ENCODE measurements around the gene U2AF2.
A peak's percentile ranks its signal among the peaks of the same experiment; 100 is the strongest.

U2AF2 gene

DNA sequence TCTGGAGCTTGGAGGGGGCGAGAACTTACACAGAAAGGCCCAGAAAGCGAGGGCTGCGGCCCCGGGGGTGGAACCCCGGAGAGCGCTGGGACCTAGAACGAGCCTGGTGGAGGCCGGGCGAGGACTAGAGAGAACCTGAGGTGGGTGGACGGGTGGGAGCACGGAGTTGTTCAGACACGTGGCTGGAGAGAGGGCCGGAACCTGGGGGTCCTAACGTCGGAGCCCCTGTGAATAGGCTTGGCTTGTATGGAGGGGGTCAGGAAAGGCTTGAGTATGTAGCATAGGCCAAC lies 11.0 kb upstream of the U2AF2 start:
- DNase-seq (ENCODE audit: low spot score) = no peak

DNA sequence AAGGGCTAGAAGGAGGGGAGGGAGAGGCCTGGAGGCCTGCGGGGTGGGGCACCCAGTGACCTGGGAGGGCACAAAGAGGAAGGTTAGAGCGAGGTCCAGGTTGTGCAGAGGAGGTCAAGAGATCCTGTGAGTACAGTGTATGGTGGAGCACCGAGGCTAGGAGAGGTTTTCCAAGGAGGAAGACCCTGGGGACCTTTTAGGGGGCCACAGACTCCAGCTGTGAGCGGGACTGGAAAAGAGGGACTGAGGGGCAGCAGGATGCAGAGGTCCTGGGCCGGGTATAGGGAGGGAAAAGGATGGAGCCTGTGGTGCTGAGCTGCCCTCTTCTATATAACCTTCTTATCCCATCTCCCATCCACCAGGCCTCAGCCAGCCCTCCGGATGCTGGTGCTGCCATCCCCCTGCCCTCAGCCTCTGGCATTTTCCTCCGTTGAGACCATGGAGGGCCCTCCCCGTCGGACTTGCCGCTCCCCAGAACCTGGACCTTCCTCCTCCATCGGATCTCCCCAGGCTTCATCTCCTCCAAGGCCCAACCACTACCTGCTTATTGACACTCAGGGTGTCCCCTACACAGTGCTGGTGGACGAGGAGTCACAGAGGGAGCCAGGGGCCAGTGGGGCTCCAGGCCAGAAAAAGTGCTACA lies 10.5 kb upstream of the U2AF2 start:
- no peak for DNase-seq (ENCODE audit: low spot score)

DNA sequence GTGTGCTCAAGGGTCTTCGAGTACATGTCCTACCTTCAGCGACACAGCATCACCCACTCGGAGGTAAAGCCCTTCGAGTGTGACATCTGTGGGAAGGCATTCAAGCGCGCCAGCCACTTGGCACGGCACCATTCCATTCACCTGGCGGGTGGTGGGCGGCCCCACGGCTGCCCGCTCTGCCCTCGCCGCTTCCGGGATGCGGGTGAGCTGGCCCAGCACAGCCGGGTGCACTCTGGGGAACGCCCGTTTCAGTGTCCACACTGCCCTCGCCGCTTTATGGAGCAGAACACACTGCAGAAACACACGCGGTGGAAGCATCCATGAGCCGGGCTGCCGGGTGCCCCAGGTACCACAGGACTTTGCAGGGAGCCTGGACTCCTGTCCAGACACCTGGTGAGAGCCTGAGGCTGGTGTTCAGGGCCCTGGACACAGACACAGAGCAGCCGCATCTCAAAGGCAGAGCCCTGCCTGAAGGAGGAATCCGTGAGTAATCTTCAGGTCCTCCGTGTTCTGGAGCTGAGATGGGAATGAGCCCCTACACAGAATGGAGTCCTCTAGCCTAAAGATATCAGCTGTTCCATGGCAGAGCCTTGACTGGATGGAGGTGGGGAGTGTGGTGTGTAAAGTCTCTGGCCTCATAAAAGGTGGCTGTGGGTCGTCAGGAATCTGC lies 9.9 kb upstream of the U2AF2 start:
- no peak for DNase-seq (ENCODE audit: low spot score)

DNA sequence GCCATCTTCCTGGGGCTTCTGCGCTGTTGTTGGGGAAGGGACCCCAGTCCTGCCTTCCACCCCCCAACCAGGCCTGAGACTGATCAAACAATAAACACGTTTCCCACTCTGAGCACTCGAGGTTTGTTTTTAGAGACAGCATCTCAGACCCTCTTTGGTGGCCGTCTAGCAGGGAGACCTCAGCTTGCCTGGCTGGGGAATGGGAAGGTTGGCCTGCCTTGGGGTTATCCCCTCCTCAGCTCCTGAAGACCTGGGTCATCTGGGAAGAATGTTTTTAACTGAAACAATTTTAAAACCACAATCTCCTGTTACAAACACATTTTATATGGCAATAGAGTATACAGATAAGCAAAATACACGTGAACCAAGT lies 9.3 kb upstream of the U2AF2 start:
- DNase-seq (ENCODE audit: low spot score) = no peak

DNA sequence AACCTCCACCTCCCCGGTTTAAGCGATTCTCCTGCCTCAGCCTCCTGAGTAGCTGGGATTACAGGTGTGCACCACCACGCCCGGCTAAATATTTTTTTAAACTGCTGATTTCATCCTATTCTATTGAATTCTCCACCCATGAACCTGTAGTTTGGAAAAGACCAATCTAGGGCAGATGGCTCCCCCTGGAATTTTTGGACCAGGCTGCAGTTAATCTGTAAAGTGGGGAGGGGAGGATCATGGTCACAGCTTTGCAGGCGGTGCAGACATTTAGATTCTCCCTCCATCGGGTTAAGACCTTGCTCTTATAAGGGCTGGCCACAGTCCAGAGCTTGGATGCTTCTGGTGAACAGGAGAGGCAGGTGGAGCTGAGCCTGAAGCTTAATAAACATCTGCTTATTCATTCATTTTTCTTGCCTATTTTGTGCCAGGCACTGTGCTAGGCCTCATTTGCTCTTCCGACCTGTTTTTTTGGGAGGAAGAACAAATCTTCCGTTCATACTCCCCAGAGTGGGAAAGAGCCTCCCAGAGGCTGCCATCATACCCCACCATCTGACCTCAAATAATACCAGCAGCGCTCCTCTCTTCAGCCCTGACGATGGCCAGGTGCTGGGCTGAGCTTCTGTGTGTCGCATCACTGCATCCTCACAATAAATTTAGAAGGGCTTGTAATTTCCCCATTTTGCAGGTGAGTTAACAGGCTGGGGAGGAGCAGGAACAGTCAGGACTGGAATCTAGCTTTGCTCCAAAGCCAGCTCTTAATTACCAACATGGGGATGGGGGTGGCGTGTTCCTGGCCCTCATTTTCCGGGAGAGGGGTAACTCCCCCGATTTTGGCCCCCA lies 7.7 kb upstream of the U2AF2 start:
- no peak for DNase-seq (ENCODE audit: low spot score)

DNA sequence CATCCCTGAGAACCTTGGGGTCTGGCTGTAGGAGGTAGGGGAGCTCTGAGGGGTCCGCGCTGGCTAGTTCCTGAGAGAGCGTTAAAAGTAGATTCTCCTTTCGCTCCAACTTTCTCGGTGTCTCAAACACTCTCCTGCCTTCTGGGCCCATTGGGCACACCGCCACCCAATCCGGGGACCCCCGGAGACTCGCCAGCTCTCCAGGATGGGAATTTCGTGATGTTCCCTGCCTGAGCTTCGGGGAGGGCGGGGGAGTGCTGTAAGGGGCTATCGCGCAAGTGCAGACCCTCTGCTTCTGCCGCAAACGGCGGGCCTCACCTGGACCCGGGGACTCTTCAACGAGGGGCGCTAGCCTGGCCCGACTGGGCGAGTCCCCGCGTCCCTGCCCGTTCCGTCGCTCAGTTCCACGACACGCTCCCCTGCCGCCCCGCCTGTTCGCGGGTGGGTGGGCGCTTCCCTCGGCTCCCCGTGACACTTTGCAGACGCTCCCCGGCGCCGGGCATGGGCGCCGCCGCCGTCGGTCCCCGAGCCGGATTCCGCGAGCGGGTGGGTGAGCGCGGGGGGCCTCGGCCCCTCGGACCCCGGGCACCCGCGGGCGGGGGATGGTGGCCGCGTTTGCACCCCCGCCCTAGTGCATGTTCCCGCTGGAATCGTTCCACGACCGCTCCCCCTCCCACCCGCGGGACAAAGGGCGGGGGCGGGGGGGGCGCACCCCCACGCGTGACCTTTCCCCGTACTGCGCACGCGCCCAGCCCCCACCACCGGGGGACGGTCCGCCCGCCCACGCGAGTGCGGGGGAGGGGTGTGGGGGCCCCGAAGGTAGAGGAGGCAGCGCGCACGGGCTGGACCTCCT lies 6.9 kb upstream of the U2AF2 start, which contains the start of gene CCDC106:
Gene CCDC106, plus strand, starts transcription at position 481 of the 853 bp plus-strand sequence. CDS start 835 bp downstream, outside the sequence.
- DNase-seq (ENCODE audit: low spot score) = peak; percentile 77

DNA sequence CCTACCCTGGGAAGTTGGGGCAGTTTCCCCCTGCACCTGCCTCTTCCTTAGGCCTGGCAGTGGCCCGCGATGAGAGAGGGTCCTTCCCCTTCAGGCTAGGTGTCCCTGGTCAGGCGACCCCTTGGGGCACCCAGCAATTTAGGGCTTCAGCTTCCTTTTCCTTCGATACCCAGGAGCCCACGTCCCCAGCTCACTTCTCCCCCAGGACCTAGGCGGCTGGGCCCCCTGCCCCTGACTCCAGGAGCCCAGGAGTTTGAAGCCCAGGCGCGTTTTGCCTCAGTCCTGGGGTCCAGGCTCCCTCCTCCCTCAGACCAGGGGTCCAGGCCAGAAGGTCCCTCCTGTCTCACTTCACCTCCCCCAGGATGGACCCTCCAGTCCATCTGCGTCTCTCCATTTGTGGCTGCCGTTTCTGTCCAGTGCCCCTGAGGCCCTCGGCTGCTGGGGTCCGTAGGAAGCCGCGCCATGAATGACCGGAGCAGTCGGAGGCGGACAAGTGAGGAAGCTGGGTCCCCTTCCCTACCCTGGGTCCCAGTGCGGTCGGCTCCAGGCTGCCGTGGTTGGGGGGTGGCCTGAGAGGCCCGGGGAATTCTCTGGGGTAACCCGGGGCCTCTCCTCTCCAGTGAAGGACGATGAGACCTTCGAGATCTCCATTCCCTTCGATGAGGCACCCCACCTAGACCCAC lies 6.1 kb upstream of the U2AF2 start:
- no peak for DNase-seq (ENCODE audit: low spot score)

DNA sequence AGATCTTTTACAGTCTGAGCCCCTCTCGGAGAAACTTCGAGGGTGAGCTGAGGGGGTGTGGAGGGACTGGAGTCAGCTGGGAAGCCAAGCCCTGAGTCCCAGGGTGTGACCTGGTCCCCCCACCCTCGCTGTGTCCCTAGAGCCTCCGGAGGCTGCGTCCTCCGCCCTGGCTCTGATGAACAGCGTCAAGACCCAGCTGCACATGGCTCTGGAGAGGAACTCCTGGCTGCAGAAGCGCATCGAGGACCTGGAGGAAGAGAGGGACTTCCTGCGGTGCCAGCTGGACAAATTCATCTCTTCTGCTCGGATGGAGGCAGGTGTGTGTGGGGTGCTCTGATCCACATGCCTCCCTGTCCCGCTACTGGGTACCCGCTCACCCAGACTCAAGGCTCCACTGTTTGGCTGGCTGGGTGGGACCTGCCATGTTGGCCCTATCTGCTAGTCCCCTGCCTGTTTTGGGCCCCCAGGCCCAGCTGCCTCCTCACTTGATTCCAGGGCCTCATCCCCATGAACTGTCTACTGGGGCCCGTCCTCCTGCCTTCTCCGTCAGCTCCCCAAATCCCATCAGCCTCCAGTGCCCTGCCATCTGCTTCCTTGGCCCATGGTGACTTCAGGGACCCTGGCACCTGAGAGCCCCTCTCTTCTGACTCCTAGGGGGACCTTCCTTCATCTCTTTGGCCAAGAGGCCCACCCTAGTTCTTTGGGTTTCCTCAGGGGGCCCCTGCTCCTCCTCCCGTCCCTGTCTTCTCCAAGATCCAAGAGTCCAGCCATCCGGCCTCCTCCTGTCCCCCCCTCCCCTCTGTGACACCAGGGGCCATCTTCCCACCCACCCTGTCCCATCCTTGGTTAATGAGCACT lies 5.3 kb upstream of the U2AF2 start:
- DNase-seq (ENCODE audit: low spot score) = no peak

DNA sequence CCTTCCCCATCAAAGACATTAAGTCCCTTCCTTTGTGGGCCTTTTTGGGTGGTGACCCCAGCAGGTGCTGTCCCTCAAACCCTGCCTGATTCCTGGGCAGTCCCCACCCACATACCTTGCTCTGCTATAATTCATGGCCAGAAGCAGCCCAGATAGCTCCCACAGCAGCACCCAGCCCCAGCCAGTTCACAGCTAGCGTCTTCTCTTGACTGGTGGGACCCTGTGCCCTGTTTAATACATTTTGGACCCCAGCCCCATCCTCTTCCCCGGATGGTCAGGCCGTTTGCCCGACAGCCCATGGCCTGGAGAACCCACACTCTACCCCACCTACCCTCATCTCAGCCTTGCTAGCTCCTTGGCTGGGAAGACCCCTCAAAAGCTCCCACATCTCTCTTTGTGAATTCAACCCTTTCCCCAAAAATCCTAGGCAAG lies 4.7 kb upstream of the U2AF2 start:
- no peak for DNase-seq (ENCODE audit: low spot score)

DNA sequence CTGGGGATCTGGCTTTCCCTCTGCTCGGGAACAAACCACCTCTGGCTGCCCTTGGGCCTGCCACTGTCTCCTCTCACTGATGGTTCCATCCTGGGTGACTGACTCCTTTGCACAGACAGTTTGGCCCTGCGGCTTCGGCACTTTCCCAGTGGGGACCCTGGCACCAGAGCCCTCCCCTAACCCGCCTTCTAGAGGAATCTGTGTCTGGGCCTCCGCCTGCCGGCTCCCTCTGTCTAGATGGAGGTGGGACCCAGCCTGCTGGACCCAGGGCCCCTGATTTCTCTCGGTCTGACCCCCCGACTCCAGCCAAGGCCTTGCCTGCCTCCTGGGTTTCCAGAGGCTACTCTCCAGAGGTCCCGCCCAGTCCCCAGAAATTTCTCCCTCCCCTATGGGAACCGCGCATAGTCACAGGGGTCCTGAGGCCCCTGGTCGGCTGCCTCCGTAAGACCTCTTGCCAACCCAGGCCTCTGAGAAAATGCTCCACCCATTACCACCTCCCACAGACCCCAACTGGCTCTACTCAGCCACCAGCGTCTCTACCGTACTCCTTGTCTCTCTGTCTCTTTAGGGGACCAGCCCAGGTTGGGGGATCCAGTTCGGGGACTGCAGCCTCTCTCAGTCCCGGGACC lies 4.1 kb upstream of the U2AF2 start:
- DNase-seq (ENCODE audit: low spot score) = no peak

DNA sequence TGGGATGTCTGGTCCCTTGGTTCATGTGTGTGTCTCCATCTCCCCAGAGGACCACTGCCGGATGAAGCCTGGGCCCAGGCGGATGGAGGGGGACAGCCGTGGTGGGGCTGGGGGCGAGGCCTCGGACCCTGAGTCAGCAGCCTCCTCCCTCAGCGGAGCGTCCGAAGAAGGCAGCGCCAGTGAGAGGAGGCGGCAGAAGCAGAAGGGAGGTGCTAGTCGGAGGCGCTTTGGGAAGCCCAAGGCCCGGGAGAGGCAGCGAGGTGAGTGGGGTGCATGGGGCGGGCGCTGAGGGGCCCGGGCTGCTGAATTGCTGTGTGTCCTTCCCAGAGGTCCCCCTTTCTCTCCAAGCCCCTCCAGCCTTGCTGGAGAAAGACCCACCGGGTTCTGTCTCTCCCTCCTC lies 3.6 kb upstream of the U2AF2 start:
- DNase-seq (ENCODE audit: low spot score) = no peak

DNA sequence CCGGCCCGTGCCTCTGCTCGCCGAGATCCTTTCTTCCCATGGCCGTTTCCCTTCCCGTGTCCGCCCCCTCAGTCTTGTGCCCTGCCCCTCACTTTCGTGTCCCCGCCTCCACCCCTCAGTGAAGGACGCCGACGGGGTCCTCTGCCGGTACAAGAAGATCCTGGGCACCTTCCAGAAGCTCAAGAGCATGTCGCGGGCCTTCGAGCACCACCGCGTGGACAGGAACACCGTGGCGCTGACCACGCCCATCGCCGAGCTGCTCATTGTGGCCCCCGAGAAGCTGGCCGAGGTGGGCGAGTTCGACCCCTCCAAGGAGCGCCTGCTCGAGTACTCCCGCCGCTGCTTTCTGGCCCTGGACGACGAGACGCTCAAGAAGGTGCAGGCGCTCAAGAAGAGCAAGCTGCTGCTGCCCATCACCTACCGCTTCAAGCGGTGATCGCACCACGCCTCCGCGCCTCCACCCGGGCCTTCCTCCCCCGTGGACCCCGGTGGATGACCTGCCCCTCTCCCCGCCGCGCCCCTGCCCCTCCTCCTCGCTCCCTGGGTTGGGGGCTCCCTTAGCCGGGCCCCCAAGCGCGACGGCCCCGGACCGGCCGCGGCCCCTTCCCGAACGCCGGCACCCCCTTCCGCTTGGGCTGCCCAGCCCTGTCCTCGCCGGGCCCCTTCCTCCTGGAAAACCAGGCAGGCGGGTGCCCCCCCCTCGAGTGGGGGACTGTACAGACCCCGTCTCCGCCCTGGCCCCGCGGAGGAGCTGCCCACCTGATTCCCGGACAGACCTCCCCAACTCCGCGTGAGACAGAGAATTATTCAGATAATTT lies 2.3 kb upstream of the U2AF2 start:
- DNase-seq (ENCODE audit: low spot score) = no peak

DNA sequence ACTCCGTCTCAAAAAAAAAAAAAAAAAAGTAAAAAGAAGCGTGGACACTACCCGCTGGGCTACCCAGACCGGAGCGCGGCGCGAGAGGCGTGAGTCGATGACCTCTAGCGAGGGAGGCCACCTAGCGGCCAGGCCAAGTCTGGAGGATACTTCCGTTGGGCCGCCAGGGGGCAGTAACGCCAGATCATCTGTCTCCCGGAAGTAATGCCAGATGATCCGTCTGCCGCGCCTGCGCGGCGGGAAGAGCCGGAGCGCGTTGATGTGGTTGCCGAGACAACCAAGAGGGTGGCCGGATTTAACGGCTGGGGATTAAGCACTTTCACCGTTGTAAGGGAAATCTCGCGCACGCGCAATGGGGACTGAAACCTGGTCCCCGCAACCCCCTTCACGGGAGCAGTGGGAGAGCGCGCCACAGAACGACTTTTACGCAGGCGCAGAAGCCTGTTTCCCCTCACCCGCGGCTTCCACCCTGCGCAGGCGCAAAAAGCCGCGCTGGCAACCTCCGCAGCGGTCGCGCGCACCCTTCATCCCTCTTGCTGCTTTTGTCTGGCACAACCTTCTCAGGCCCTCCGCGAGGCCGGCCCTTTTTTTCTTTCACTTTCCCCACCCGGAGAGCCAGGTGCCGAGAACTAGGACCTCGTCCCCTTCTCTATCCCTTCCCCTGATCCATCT lies 1.0 kb upstream of the U2AF2 start:
- peak; percentile 99 for DNase-seq (ENCODE audit: low spot score)

DNA sequence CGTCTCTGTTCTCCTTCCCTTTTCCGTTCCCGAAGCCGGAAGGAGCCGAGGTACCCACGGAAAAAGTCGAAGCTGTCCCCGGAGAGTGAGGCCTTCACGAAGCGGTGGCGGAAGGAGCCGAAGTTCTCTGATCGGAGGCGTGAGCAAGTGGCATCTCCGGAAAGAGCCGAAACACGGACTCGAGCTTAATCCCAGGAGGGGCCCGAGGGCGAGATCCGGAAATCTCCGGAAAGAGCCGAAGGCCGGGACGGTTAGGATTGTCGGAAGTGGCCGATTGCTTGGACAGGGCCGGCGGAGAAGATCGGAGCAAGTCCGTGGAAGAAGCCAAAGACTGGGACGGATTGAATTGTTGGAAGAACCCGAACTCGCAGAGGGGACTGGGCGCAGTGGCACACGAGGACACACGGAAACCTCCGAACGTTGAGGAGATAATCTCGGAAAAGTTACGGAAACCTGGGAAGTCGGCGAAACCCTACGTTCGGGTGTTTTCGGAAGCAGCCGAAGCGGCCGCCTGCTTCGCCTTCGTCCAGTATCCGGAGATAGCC lies 440 bp upstream of the U2AF2 start:
- peak; percentile 93 for DNase-seq (ENCODE audit: low spot score)

DNA sequence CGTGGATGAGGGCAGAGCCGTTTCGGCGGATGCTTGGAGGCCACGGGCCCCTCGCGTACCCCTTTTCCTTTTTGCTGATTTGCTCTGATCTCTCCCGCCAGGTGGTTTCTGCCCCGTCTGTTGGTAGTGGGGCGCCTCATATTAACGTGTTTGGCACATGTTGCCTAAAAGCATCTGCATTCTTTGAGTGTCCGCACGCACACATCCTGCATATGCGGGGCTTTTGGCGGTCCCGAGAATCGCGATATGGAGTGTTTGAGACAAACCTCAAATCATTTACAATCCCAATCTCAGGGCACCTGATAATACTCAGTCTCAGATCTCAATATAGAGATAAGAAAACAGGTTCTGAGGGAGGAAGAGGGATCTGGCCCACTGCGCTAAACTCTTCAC lies 809 bp downstream of the U2AF2 start:
- DNase-seq (ENCODE audit: low spot score) = no peak

DNA sequence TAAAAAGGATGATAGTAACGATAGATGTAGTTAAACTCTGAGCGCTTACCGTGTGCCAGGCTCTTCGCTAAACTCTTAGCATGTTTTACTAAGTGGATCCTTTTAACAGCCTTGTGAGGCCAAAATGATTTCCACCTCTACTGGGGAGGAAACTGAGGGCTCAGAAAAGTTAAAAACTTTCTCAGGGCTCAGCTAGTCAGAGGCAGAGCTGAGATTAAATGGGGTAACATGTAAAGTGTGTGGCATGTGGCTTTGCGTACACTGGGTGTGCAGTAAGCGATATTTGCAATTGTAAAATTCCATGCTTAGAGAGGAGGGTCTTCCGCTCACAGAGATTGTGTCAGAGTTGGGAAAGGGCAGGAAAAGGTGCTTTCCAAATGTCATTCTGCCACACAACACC lies 1.7 kb downstream of the U2AF2 start:
- no peak for DNase-seq (ENCODE audit: low spot score)

DNA sequence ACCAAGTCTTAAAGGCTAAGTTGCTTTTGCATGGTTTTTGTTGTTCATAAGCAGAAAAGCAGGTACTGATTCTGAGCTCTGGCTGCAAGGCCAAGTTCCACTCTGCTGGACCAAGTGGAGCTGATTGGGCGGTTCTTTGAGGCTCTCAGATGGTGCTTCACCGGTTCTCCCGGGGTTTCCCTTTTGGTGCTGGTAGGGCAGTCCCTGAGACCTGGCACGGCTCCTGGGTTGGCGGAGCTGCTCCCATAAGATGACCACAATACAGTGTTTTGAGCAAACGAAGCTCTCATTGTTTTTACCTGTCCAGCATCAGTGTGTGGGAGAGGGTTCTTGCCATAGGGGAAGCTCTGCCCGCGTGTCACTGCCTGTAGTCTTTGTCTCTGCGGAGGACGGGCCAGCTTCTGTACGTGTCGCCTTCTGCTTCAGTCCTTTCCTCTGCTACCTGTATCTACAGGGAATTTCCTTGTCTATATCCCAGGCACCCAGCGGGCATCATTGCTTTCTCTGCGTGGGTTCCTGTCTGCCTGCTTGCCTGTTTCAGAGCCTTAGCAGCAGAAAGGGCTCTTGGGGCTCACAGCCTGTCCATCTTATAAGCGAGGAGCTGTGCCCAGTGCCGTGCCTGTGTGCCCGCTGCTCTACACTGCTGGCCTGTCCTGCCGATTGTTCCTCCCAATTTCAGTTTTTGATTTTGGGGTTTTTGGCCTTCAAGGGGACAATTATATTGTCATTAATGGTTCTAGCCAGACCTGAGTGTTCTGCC lies 2.3 kb downstream of the U2AF2 start:
- no peak for DNase-seq (ENCODE audit: low spot score)

Data from hepatic stellate cell (primary cell).